ENCODE data around the gene DUS2.
"Not testable (repeated sequence)": the region's sequence is repeated elsewhere in the genome, so short reads cannot be mapped to it uniquely, and the experiment has no call there.

The DUS2 gene

DNA sequence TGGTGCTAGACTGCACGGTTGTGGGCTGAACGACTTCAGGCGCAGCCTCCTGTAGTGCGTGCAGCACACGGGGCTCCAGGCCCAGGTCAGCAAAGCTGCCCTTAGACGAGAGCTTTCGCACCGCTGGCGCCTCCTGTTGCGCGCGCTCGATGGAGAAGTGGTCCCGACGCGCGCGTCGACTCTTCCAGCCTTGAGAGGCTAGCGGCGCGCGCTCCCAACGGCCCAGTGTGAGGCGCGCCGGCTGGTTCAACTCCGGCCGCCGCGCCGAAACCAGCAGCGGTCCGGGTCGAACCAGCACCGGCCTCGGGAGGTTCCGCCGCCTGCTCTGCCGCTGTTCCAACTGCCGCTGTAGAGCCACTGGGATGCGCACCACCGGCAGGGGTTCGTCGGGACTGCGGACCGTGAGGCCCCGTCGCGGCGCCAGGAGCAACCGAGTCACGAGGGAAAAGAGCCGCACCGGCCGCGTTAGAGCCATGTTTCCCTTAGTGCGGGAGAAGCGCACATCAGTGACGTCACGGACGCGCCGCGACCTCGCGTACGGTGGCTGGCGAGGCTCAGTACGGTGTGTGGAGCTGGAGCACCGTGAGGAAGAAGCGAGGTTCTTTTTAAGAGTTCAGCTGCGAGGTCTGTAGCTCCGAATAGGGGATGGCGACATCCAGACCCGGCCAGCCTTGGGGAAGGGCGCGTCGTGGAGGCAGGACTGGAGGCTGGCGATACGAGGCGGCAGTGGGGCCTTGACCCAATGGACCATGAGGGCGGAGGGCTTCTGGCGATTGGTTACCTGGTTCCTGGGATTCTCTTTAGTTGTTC lies at the start of gene DUS2, which contains the start of gene DDX28:
Gene DUS2, plus strand, starts transcription at position 557 of the 810 bp plus-strand sequence. CDS start 14,740 bp downstream, outside the sequence.
Gene DDX28, minus strand, starts transcription at position 505 of the 810 bp plus-strand sequence. Its CDS starts 30 bp downstream, at position 475.
- peak; percentile 72 to 76 for DNase-seq (ENCODE audit: low read depth in 2 of 2)

DNA sequence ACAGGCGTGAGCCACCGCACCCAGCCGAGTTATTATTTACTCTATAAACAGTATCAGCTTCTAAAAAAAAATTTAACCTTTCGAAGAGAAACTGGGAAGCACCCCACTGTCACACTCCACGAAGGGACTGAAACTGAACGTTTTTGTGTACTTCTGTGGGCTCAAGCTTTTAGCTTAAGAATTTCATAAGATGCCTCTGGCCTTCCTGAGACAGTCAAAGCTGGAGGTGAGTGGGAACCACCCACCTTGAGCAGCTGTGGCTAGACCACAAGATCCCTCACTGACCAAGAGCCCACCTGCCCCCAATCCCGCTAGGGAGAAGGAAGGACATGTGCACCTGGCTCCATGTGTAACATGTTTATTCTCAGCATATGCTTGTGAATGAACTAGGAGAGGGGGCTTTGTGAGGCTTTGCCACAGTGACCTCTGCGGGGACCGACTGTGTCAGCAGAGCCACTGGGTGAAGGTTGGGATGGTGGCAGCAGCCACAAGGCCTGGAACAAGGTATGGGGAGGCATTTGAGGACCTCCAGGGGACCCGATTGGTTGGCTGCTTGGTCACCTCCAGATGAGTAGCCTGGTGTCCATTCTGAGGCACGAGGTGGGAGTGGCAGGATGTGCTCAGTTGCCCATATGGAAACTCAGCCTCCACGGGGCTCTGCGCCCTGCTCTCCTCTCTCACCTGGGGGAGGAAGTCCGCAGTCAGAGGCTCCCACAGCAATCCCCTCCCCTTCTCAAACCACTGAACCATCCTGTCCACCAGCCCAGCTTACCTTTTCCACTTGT lies 47.6 kb upstream of the DUS2 start:
- DNase-seq (ENCODE audit: low read depth in 2 of 2), result no peak

DNA sequence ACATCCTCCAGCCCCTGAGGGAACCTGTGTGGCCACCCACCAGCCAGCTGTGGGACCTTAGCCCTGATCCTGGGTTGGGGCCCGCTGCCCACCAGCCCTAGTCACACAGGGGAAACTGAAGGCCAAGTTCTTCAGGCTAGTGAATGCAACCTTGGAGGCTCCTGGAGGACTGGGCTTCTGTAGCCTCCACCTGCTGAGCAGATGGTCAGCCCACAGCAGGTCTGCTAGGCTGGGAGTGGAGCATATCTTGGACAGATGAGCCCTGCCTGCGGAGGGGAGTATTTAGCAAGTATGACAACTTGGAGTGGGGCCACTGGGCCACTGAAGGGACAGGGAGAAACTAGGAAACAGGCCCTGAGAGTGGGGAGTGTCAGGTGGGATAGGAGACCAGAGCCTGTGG lies 46.9 kb upstream of the DUS2 start:
- no peak for DNase-seq (ENCODE audit: low read depth in 2 of 2)

DNA sequence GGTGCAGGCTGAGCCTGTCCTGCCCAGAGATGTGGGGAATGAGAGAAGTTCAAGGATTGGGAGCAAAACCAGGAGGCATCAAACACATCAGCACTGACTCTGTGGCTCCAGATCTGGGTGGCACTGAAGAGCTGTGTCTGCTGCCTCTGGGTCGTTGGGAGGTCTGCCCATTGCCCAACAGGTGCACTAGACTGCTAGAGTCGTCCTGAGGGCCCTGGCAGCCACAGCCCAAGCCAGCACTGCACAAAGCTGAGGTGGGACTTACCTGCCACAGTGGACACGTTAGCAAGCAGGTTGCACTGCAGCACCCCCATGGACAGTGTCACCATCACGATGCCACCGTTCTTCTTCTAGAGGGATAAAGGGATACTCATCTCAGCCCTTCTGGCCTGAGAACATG lies 46.1 kb upstream of the DUS2 start:
- DNase-seq (ENCODE audit: low read depth in 2 of 2), result no peak

DNA sequence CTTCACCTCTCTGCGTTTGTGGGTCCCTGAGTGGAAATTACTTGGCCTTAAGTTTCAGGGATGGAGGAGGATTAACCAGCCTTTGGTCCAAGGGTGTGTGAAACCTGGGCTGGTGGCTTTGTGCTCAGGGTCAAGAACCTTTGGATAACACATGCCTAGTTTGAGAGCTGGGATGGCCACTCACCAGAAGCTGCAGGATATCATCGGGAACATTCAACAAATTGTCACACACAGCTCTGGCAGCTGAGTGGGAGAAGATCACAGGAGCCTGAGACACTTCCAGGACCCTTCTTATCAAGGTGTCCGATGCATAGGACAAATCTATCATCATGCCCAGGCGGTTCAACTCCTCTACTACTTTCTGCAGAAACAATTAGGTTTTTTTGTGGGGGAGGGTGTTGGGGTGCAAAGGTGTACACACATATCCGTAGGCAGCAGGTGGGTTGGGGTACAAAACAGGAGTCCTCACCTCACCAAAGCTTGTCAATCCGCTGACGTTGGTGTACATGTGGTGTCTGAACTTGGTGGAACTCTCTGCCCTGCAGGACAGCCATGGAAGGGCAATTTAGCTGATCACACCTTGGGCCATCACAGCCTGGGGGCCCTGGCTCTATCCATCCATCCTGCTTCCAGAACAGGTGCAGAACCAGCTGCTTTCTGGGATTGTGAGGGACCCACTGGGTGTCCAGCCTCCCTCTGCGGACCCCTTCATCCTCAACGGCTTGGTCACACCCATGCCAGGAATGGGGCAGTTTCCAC lies 45.4 kb upstream of the DUS2 start:
- DNase-seq (ENCODE audit: low read depth in 2 of 2), result no peak

DNA sequence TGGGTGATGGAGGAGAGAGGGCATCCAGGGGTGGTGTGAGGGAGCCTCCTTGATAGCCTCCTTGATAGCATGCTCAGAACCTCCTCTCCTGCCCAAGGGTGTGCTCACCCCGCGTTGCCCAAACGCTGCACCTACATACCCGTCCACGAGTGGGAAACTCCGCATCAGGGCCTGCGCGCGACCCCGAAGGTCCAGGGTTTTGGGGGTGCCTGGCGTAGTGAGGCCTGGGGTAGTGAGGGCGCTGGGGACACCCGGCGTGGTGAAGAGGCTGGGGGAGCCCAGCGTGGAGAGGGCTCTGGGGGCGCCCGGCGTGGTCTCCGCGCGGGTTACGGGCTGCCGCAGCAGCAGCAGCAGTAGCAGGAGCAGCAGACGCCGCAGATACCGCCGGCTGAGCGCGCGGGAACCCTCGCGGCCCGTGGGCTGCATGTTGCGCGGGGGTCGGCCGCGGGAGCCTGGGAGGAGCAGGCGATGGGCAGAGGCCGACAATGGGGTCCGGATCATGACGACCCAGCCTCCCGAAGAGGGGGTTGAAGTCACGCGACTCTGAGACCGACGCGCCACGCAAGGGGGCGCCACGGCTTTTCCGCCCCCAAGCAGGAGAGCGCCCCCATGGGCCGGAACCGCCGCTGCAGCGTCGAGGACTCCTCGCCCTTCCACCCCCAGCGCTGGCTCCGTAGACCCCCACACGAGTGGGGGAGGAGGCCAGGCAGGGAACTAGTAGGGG lies 43.0 kb upstream of the DUS2 start, which contains the start of gene DPEP3:
Gene DPEP3, minus strand, starts transcription at position 545 of the 724 bp plus-strand sequence. Its CDS starts 119 bp downstream, at position 426.
- DNase-seq (ENCODE audit: low read depth in 2 of 2), result no peak

DNA sequence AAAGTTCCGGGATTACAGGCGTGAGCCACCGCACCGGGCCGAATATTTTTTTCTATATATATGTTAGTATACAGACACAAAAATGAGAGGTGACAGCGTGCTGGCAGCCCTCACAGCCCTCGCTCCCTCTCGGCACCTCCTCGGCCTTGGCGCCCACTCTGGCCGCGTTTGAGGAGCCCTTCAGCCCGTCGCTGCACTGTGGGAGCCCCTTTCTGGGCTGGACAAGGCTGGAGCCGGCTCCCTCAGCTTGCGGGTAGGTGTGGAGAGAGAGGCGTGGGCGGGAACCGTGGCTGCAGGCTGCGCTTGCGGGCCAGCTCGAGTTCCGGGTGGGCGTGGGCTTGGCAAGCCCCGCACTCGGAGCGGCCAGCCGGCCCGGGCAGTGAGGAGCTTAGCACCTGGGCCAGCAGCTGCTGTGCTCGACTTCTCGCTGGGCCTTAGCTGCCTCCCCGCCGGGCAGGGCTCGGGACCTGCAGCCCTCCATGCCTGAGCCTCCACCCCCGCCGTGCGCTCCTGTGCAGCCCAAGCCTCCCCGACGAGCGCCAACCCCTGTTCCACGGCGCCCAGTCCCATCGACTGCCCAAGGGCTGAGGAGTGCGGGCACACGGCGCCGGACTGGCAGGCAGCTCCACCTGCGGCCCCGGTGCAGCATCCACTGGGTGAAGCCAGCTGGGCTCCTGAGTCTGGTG lies 40.9 kb upstream of the DUS2 start:
- no peak for DNase-seq (ENCODE audit: low read depth in 2 of 2)

DNA sequence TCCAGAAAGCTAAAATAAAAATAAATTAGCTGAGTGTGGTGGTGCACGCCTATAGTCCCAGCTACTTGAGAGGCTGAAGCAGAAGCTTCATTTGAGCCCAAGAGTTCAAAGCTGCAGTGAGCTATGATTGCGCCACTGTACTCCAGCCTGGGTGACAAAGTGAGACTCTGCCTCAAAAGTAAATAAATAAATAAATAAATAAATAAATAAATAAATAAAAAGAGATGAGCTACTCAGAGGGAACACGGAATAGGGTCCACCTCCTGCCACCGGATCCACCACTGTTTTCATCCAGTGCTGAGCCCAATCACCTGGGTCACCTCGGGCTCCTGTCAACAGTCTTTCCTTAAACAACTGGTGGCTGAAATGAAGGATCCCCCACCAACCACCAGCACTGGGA lies 36.1 kb upstream of the DUS2 start:
- DNase-seq (ENCODE audit: low read depth in 2 of 2), result no peak

DNA sequence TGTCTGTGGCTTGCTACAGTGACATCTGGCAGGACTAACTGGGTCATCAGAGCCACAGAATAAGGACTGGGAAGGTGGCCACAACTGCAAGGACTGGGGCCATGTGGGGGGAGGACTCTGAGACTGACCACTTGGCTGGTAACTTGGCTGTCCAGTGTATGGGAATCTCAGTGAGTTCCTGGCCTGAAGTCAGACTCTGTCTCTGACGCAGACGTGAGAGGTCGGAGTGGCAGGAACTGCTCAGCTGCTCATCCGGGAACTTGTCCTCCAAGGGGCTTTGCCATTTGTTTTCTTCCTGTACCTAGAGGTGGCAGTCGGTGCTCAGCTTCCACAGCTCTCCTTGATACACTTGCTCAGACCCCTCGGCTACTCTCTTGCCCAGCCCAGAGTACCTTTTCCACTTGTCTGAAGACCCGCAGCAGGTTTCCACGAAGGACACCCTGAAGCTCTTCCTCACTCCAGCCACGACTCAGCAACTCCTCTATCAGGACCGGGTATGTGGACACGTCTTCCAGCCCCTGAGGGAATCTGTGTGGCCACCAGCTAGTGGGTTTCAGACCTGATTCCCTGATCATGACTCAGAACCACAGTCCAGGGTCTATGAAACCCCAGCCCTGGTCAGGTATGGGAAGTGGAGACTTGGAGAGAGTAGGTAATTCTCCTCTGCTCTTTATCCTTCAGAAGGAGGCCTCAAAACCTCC lies 35.5 kb upstream of the DUS2 start:
- DNase-seq (ENCODE audit: low read depth in 2 of 2), result no peak

DNA sequence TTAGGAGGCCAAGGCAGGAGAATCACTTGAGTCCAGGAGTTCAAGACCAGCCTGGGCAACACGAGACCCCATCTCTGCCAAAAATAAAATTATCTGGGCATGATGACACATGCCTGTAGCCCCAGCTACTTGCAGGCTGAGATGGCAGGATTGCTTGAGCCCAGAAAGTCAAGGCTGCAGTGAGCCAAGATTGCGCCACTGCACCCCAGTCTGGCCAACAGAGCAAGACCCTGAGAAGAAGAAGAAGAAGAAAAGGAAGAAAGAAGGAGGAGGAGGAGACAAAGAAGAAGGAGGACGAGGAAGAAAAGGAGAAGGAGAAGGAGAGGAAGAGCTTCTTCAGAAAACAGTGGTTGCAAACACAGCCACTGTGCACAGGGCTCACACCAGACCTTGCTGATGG lies 34.4 kb upstream of the DUS2 start:
- DNase-seq (ENCODE audit: low read depth in 2 of 2), result no peak

DNA sequence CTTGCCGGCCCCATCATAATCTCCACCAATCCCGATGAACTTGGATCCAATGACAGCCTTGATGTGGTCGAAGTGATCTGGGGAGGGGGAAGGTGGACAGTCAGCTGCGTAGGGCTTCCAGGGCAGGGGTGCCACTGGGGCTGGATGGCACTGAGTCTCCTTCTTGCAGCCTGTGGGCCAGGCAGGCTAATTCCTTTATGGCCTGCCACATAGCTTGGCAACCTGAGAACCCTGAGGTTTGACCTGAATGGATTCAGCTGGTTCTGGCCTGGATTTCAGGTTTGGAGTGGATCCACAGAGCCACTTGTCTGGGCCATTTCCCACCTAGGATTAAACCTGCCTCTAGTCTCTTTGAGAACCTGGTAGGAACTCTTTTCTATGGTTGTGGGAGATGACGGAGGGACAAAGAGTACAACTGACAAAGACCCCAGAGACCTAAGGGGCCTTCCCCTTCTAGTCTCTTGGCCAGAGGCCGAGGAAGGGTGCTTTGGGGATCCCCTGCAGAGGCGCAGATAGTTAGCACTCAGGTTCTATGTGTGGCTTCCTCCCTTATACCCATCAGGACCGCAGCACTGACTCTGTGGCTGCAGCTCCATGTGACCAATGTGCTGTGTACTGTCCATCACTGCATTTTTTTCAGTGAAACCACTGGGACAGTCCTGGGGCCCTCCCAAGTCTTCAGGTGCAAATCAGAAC lies 33.6 kb upstream of the DUS2 start:
- no peak for DNase-seq (ENCODE audit: low read depth in 2 of 2)

DNA sequence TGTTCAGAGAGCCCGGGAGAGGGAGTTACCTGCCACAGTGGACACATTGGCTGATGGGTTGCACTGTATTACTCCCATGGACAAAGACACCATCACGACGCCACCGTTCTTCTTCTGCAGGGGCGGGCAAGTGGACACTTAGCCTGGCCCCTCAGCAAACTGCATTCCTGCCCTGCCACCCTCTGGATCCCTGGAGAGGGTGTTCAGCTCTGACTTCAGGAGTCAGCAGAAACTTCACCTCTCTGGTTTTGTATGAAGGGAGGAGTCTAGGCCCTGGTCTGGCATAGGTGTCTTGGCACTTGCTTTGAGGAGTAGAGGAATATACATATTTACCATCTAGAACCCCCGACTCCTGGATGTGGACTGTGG lies 33.1 kb upstream of the DUS2 start:
- no peak for DNase-seq (ENCODE audit: low read depth in 2 of 2)

DNA sequence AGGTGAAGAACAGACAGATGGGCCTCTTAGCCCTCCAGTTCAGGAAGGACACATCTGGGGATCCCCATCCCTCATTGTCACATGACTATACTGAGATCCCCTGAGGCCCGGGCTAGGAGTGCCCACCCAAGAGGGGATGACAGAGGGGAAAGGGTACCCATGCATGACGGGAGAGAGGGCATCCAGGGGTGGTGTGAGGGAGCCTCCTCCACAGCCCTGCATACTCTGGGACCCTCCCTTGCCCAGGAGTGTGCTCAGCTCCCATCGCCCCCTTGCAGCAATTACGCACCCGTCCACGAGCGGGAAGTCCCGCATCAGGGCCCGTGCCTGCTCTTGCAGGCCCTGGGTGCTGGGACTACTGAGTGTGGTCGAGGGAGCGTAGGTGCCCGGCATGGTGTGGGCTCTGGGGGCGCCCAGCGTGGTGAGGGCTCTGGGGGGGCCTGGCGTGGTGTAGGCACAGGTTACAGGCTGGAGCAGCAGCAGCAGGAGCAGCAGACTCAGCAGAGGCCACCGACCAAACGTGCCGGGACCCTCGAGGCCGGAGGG lies 30.4 kb upstream of the DUS2 start:
- DNase-seq (ENCODE audit: low read depth in 2 of 2), result no peak

DNA sequence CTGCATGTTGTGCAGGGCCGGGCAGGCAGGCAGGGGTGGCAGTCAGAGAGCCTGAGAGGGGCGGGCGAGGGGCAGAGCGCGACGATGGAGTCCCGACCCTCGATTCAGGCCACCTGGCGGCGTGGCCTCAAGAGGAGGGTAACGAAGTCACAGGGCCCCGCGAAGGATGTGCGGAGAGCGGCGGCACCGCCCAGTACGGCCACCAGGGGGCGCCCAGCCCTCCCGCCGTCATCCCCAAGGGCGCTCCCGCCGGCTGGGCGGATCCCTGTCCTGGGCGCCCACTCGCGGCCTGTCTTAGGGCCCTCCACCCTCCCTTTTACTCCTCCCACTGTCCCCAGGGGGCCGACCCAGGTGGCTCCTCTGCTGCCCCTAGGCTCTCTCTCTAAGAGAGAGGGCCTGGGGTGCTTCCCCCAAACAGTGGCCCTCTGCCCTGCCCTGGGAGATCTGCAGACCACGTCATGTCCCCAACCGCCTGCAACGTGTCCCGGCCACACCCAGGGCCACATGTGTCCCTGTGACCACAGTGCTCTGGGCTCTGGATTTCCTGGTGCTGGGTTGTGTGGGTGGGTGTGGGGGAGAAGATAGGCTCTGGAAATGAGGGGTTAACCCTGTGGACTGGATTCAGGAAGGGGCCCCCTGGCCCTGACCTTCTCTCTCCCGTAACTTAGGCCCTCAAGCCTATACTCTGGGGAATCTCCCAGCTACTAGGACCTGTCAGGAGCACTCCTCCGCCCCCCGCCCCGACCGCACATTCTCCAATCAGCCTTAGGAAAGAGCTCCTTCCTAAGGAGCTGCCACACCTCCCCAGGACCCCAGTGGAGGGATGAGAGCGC lies 29.7 kb upstream of the DUS2 start:
- peak; percentile 21 to 31 for DNase-seq (ENCODE audit: low read depth in 2 of 2)

DNA sequence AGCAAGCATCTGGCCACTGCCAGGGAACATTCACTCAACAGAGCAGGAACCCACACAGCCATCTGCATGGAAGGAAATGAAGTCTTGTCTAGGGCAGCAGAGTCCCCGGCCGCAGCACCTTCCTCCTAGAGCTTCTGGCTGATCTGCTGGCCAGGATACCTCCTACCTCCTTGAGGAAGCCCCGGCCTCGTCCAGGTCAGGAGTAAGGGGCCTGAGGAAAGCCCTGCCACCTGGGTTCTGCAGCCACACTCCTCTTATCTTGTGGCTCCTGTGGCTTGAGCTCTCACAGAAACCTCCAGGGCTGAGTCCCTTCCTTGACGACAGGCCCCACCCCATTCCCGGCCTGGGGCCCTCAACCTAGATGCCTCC lies 29.1 kb upstream of the DUS2 start:
- DNase-seq (ENCODE audit: low read depth in 2 of 2), result not testable (repeated sequence)

DNA sequence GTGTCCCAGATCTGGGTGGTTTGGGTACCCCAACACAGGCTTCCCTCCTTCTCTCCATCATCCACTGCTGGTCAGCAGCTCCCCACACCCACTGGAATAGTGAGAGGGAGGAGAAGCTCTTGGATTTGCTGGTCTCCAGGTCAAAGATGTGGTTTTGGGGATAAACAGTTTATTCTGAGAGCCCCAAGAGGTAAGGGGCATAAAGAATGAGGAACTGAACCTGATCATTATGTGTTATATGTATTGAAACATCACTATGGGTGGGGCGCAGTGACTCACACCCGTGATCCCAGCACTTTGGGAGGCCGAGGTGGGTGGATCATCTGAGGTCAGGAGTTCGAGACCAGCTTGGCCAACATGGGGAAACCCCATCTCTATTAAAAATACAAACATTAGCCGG lies 27.7 kb upstream of the DUS2 start:
- DNase-seq (ENCODE audit: low read depth in 2 of 2), result no peak

DNA sequence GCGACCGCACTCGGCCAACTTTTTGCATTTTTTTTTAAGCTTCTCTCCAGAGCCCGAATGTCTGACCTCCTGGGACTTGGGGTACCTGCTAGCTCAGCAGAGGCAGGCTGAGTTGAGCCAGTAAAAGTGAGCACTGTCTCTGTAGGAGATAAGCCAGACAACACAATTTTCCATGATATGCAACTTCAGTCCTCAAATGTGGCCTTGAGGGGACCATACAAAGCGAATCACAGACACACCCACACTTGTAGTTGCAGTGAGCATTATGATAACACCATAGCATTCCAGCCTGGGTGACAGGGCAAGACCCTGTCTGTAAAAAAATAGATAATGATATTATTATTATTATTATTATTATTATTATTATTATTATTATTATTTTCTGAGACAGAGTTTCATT lies 26.4 kb upstream of the DUS2 start:
- DNase-seq (ENCODE audit: low read depth in 2 of 2), result no peak

DNA sequence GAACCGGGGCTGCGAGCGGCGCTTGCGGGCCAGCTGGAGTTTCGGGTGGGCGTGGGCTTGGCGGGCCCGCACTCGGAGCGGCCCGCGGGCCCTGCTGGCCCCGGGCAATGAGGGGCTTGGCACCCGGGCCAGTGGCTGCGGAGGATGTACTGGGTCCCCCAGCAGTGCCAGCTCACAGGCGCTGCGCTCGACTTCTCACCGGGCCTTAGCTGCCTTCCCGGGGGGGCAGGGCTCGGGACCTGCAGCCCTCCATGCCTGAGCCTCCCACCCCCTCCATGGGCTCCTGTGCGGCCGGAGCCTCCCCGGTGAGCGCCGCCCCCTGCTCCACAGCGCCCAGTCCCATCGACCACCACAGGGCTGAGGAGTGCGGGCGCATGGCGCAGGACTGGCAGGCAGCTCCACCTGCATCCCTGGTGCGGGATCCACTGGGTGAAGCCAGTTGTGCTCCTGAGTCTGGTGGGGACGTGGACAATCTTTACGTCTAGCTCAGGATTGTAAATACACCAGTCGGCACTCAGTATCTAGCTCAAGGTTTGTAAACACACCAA lies 24.8 kb upstream of the DUS2 start:
- DNase-seq (ENCODE audit: low read depth in 2 of 2), result not testable (repeated sequence)

Measured in fibroblast of skin of left biceps (primary cell).